Measurements from ENCODE around the gene CCDC93.

CCDC93 gene

DNA sequence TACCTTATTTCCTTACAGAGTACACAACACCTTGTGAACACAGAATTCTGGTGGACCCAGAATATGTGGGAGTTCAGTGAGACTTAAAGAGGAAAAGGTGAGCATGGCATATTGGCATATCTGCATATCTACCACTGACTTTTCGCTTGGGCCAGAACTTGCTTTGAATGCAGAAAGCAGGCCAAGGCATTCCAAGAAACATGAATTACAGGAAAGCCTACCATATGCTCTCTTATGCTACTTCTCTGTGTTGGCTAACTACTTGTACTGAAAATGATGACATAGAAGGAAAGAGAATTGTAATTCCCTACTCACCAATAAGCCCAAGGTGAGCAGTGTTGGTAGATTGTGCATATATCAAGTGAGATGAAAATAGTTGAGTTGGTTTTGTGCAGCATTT, 31.4 kb upstream of the CCDC93 start:
- H3K4me3 ChIP-seq (ENCODE audit: low read depth, low read length) = no peak overlapping the region
- H3K4me1 ChIP-seq (ENCODE audit: control insufficient read depth, insufficient read depth, low read length) = peaks cover 21% of the 10 kb centered on the region
- H3K9me3 ChIP-seq (ENCODE audit: control insufficient read depth, insufficient read depth, low read depth, low read length) = no peaks in the 10 kb centered on the region
- no peaks in the 10 kb centered on the region for H3K36me3 ChIP-seq (ENCODE audit: control insufficient read depth in 2 of 2, insufficient read depth in 1 of 2, low read length in 2 of 2)
- ChIA-PET CTCF (interaction anchor here (0.6 to 3.5 kb wide), 9 partner anchors 9 to 819 kb away, joined by 3 to 77 read pairs (median 10); no protein-coding TSS in a partner anchor), POLR2A (no interaction called here)
- TF ChIP-seq, protein P1, sequence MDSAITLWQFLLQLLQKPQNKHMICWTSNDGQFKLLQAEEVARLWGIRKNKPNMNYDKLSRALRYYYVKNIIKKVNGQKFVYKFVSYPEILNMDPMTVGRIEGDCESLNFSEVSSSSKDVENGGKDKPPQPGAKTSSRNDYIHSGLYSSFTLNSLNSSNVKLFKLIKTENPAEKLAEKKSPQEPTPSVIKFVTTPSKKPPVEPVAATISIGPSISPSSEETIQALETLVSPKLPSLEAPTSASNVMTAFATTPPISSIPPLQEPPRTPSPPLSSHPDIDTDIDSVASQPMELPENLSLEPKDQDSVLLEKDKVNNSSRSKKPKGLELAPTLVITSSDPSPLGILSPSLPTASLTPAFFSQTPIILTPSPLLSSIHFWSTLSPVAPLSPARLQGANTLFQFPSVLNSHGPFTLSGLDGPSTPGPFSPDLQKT (IDR thresholded peaks at IDR 0.05; ENCODE audit: borderline replicate concordance, low read depth, low read length) = no peak
- TF ChIP-seq, protein P2, sequence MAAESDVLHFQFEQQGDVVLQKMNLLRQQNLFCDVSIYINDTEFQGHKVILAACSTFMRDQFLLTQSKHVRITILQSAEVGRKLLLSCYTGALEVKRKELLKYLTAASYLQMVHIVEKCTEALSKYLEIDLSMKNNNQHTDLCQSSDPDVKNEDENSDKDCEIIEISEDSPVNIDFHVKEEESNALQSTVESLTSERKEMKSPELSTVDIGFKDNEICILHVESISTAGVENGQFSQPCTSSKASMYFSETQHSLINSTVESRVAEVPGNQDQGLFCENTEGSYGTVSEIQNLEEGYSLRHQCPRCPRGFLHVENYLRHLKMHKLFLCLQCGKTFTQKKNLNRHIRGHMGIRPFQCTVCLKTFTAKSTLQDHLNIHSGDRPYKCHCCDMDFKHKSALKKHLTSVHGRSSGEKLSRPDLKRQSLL (tag by site-specific recombination; IDR thresholded peaks at IDR 0.05) = no peak
- TF ChIP-seq KLF7 (tag by site-specific recombination; IDR thresholded peaks at IDR 0.05; ENCODE audit: borderline replicate concordance) (no peak), ZBTB7A (tag by site-specific recombination; IDR thresholded peaks at IDR 0.05; ENCODE audit: low read depth) (no peak), SP2 (tag by site-specific recombination; IDR thresholded peaks at IDR 0.05) (no peak), ZNF837 (tag by site-specific recombination; IDR thresholded peaks at IDR 0.05) (no peak), ZNF423 (tag by site-specific recombination; IDR thresholded peaks at IDR 0.05) (no peak), ZNF670 (tag by site-specific recombination; IDR thresholded peaks at IDR 0.05; ENCODE audit: low read depth) (no peak), ZNF302 (tag by site-specific recombination; IDR thresholded peaks at IDR 0.05; ENCODE audit: low read depth) (no peak), ZNF112 (tag by site-specific recombination; IDR thresholded peaks at IDR 0.05) (no peak), ZNF544 (tag by site-specific recombination; IDR thresholded peaks at IDR 0.05) (no peak), GLI4 (tag by site-specific recombination; IDR thresholded peaks at IDR 0.05) (no peak), ZNF324 (tag by site-specific recombination; IDR thresholded peaks at IDR 0.05) (no peak), ZNF514 (tag by site-specific recombination; IDR thresholded peaks at IDR 0.05) (no peak), ZNF155 (tag by site-specific recombination; IDR thresholded peaks at IDR 0.05) (no peak)
- TF ChIP-seq, protein P3, sequence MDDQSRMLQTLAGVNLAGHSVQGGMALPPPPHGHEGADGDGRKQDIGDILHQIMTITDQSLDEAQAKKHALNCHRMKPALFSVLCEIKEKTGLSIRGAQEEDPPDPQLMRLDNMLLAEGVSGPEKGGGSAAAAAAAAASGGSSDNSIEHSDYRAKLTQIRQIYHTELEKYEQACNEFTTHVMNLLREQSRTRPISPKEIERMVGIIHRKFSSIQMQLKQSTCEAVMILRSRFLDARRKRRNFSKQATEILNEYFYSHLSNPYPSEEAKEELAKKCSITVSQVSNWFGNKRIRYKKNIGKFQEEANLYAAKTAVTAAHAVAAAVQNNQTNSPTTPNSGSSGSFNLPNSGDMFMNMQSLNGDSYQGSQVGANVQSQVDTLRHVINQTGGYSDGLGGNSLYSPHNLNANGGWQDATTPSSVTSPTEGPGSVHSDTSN (CRISPR knock-in tag; IDR thresholded peaks at IDR 0.05) = no peak
- TF ChIP-seq, protein P4, sequence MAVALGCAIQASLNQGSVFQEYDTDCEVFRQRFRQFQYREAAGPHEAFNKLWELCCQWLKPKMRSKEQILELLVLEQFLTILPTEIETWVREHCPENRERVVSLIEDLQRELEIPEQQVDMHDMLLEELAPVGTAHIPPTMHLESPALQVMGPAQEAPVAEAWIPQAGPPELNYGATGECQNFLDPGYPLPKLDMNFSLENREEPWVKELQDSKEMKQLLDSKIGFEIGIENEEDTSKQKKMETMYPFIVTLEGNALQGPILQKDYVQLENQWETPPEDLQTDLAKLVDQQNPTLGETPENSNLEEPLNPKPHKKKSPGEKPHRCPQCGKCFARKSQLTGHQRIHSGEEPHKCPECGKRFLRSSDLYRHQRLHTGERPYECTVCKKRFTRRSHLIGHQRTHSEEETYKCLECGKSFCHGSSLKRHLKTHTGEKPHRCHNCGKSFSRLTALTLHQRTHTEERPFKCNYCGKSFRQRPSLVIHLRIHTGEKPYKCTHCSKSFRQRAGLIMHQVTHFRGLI (tag by site-specific recombination; IDR thresholded peaks at IDR 0.05) = no peak
- H3K27ac ChIP-seq (ENCODE audit: extremely low read depth, low read depth, low read length) = no peak overlapping the region

DNA sequence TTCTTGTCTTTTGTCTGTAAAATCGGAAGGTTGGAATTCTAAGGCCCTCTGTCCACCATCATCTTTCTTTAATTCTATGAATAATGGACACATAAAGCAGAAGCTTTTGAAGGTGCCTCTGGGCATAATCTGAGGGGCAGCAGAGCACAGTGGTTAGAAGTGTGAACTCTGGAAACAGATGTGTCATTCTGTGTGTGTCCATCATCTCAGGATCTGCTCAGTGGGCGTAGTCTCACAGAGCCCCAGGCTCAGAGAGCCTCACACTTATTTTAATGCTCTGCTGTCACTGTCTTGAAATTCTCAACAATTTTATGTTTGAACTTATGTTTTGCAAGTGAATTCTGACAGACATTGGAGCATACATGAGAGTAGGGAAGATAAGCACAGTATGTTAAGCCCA, 31.0 kb upstream of the CCDC93 start:
- H3K9me3 ChIP-seq (ENCODE audit: control insufficient read depth, insufficient read depth, low read depth, low read length) = no peaks in the 10 kb centered on the region
- H3K27ac ChIP-seq (ENCODE audit: extremely low read depth, low read depth, low read length) = no peak overlapping the region
- TF ChIP-seq ZFP69B (tag by site-specific recombination; IDR thresholded peaks at IDR 0.05) (no peak), ZIC2 (tag by site-specific recombination; IDR thresholded peaks at IDR 0.05) (no peak), ZNF785 (tag by site-specific recombination; IDR thresholded peaks at IDR 0.05) (no peak), ZNF571 (tag by site-specific recombination; IDR thresholded peaks at IDR 0.05) (no peak), KLF8 (tag by site-specific recombination; IDR thresholded peaks at IDR 0.05) (no peak), ZEB2 (tag by site-specific recombination; IDR thresholded peaks at IDR 0.05) (no peak), ZNF112 (tag by site-specific recombination; IDR thresholded peaks at IDR 0.05) (no peak), ZNF23 (tag by site-specific recombination; IDR thresholded peaks at IDR 0.05; ENCODE audit: borderline replicate concordance) (no peak), ZNF311 (tag by site-specific recombination; IDR thresholded peaks at IDR 0.05; ENCODE audit: borderline replicate concordance) (no peak)
- TF ChIP-seq, protein P5, sequence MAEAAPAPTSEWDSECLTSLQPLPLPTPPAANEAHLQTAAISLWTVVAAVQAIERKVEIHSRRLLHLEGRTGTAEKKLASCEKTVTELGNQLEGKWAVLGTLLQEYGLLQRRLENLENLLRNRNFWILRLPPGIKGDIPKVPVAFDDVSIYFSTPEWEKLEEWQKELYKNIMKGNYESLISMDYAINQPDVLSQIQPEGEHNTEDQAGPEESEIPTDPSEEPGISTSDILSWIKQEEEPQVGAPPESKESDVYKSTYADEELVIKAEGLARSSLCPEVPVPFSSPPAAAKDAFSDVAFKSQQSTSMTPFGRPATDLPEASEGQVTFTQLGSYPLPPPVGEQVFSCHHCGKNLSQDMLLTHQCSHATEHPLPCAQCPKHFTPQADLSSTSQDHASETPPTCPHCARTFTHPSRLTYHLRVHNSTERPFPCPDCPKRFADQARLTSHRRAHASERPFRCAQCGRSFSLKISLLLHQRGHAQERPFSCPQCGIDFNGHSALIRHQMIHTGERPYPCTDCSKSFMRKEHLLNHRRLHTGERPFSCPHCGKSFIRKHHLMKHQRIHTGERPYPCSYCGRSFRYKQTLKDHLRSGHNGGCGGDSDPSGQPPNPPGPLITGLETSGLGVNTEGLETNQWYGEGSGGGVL (tag by site-specific recombination; IDR thresholded peaks at IDR 0.05) = no peak
- TF ChIP-seq, protein P6, sequence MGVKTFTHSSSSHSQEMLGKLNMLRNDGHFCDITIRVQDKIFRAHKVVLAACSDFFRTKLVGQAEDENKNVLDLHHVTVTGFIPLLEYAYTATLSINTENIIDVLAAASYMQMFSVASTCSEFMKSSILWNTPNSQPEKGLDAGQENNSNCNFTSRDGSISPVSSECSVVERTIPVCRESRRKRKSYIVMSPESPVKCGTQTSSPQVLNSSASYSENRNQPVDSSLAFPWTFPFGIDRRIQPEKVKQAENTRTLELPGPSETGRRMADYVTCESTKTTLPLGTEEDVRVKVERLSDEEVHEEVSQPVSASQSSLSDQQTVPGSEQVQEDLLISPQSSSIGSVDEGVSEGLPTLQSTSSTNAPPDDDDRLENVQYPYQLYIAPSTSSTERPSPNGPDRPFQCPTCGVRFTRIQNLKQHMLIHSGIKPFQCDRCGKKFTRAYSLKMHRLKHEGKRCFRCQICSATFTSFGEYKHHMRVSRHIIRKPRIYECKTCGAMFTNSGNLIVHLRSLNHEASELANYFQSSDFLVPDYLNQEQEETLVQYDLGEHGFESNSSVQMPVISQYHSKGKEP (tag by site-specific recombination; IDR thresholded peaks at IDR 0.05) = no peak
- POLR2A ChIA-PET = no interaction called here
- CTCF ChIA-PET = interaction anchor here (1.5 kb wide), 1 partner anchor 17 kb away, joined by 3 read pairs; no protein-coding TSS in a partner anchor
- H3K4me3 ChIP-seq (ENCODE audit: low read depth, low read length) = no peak overlapping the region
- H3K4me1 ChIP-seq (ENCODE audit: control insufficient read depth, insufficient read depth, low read length) = peaks cover 17% of the 10 kb centered on the region
- H3K36me3 ChIP-seq (ENCODE audit: control insufficient read depth in 2 of 2, insufficient read depth in 1 of 2, low read length in 2 of 2) = no peaks in the 10 kb centered on the region
